Stimulated activated CD8-positive, alpha-beta memory T cell treated with anti-CD3 and anti-CD28 coated beads, Interleukin-4, amount 100 ng/mL, for 24 hours (primary cell): ENCODE data around the gene LEAP2.

Experiments
- DNase-seq: peaks from one replicate; pipeline ENCODE4 v3.0.0-alpha.2; 2020; ENCODE audit warnings: low read depth

The LEAP2 gene

GRCh38 chr5:132873119-132873929, at the start of gene LEAP2:
Gene LEAP2 (plus strand): TSS chr5:132873668. CDS start chr5:132873695, 27 bp downstream.
- DNase-seq: no peak

- DNase-seq: no peak
Observed at GRCh38 chr5:132824426-132824825, 49.0 kb upstream of the LEAP2 start.

GRCh38 chr5:132825033-132825833, 48.2 kb upstream of the LEAP2 start:
- no peak for DNase-seq

- no peak for DNase-seq
Observed at GRCh38 chr5:132825834-132826391, 47.6 kb upstream of the LEAP2 start.

GRCh38 chr5:132826424-132827082, 46.9 kb upstream of the LEAP2 start:
- no peak for DNase-seq

GRCh38 chr5:132827943-132828673, 45.4 kb upstream of the LEAP2 start:
- no peak for DNase-seq

GRCh38 chr5:132828846-132829494, 44.5 kb upstream of the LEAP2 start:
- no peak for DNase-seq

- peak; percentile 60 for DNase-seq
Observed at GRCh38 chr5:132829742-132830435, 43.6 kb upstream of the LEAP2 start.

- DNase-seq: no peak
Observed at GRCh38 chr5:132830436-132831094, 42.9 kb upstream of the LEAP2 start, which contains the start of gene SHROOM1. Gene SHROOM1 (minus strand): TSS chr5:132830647. CDS start chr5:132826140, 4,507 bp downstream.

GRCh38 chr5:132831095-132831860, 42.2 kb upstream of the LEAP2 start:
- DNase-seq: no peak

GRCh38 chr5:132832612-132833011, 40.9 kb upstream of the LEAP2 start:
- no peak for DNase-seq

- no peak for DNase-seq
Observed at GRCh38 chr5:132834057-132834456, 39.4 kb upstream of the LEAP2 start.

- DNase-seq: no peak
Observed at GRCh38 chr5:132836852-132837251, 36.6 kb upstream of the LEAP2 start.

GRCh38 chr5:132837868-132838267, 35.6 kb upstream of the LEAP2 start:
- DNase-seq: no peak

GRCh38 chr5:132838516-132839282, 34.8 kb upstream of the LEAP2 start:
- DNase-seq: no peak

GRCh38 chr5:132839426-132840301, 33.8 kb upstream of the LEAP2 start:
- no peak for DNase-seq

- DNase-seq: no peak
Observed at GRCh38 chr5:132840313-132840712, 33.2 kb upstream of the LEAP2 start.
